A549 (cell line): ENCODE data around the gene HOXA4.

Source experiments
- CTCF ChIP-seq: fragments of >200 bp; sonication (Bioruptor Twin); formaldehyde crosslinking; IDR thresholded peaks from 3 replicates; pipeline ENCODE4 v1.5.1; 2016
- EP300 ChIP-seq, 2 experiments: fragments of >200 bp; sonication (Bioruptor Twin); formaldehyde crosslinking; IDR thresholded peaks; 2 replicates in 1 of 2; 3 replicates in 1 of 2; pipeline ENCODE4 v1.6.1; 2016 to 2017
- HMGXB4 ChIP-seq: fragments of 250-450 bp; sonication (Bioruptor Pico); IDR thresholded peaks from 2 replicates; pipeline ENCODE4 v1.5.0; 2021; ENCODE audit warnings: mild to moderate bottlenecking, moderate library complexity, borderline replicate concordance
- MYC ChIP-seq: IDR thresholded peaks from 2 replicates; pipeline ENCODE4 v1.6.1; 2012; ENCODE audit warnings: mild to moderate bottlenecking, inconsistent platforms, low read length, improper control_type of control experiment, borderline replicate concordance
- POLR2A ChIP-seq: IDR thresholded peaks from 2 replicates; pipeline ENCODE4 v1.6.1; 2012; ENCODE audit warnings: mild to moderate bottlenecking, low read length
- RFX5 ChIP-seq: fragments of 450-650 bp; IDR thresholded peaks from 2 replicates; pipeline ENCODE4 v1.7.1; 2014; ENCODE audit warnings: antibody characterized with exemption, mild to moderate bottlenecking, moderate library complexity
- SREBF2 ChIP-seq: fragments of 450-650 bp; IDR thresholded peaks from 2 replicates; pipeline ENCODE4 v1.6.1; 2014; ENCODE audit warnings: mild to moderate bottlenecking, moderate library complexity
- ZC3H11A ChIP-seq: fragments of 450-650 bp; IDR thresholded peaks from 2 replicates; pipeline ENCODE4 v1.6.1; 2014; ENCODE audit warnings: antibody characterized with exemption, mild to moderate bottlenecking
- TF ChIP-seq, protein P1 (sequence below): IDR thresholded peaks from 2 replicates; pipeline ENCODE4 v1.6.1; 2012; ENCODE audit warnings: low read depth, borderline replicate concordance

DNA sequence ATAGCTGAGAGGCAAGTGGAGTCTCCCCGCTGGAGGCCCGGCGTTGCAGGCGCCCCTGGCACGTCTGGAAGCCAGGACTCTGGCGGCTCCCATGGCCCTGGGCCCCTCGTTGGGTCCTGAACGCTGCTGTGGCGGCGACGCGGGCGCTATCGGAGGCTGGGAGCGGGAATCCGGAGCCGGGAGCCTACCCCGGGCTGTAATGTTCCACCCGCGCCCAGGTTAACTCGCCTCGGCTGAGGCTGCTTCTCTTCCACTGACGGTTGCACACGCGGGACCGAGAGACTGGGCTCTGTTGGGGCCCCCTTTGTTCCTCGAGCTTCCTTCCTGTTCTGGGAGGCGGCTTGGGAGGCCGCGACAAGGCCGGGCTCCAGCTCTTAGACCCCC is 14.2 kb upstream of the HOXA4 start:
- TF ChIP-seq CTCF = no peak
- TF ChIP-seq, protein P1, sequence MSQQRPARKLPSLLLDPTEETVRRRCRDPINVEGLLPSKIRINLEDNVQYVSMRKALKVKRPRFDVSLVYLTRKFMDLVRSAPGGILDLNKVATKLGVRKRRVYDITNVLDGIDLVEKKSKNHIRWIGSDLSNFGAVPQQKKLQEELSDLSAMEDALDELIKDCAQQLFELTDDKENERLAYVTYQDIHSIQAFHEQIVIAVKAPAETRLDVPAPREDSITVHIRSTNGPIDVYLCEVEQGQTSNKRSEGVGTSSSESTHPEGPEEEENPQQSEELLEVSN = no peak
- TF ChIP-seq RFX5 = no peak
- TF ChIP-seq ZC3H11A = no peak
- no peak for TF ChIP-seq POLR2A
- no peak for TF ChIP-seq HMGXB4 (CRISPR knock-in tag)
- no peak for TF ChIP-seq SREBF2
- no peak for TF ChIP-seq MYC
- TF ChIP-seq EP300 (IDR thresholded peaks at IDR 0.05) = no peak
